K562 (cell line): ENCODE data around the gene NABP1.

Source experiments
- CTCF ChIP-seq, 3 experiments: IDR thresholded peaks in 2 of 3; conservative IDR thresholded peaks in 1 of 3; 2 replicates each; pipeline ENCODE4 v1.5.1; 2011 to 2012; ENCODE audit warnings: low read length in 3 of 3, mild to moderate bottlenecking in 3 of 3, control low read depth in 2 of 3, improper control_type of control experiment in 1 of 3, inconsistent platforms in 1 of 3, low read depth in 1 of 3, mixed read lengths in 1 of 3, moderate library complexity in 1 of 3; ENCODE audit not compliant: insufficient read depth in 2 of 3
- POLR2A ChIP-seq: fragments of 450-650 bp; conservative IDR thresholded peaks from 2 replicates; pipeline ENCODE4 v1.6.1; 2016
- POLR2AphosphoS2 ChIP-seq: IDR thresholded peaks from 2 replicates; pipeline ENCODE4 v1.6.1; 2012; ENCODE audit warnings: low read length, improper control_type of control experiment
- RAD21 ChIP-seq, 2 experiments: fragments of 250-450 bp in 1 of 2; fragments of 450-650 bp in 1 of 2; sonication (Bioruptor Pico) in 1 of 2; formaldehyde crosslinking in 1 of 2; IDR thresholded peaks in 1 of 2; conservative IDR thresholded peaks in 1 of 2; 2 replicates each; pipeline versions ENCODE4 v1.4.0 to v1.8.0; 2020 to 2022; ENCODE audit warnings: mild to moderate bottlenecking in 2 of 2, moderate library complexity in 1 of 2
- ZNF76 ChIP-seq: fragments of 250-450 bp; sonication (Bioruptor Pico); IDR thresholded peaks from 2 replicates; pipeline ENCODE4 v1.4.0; 2020; ENCODE audit warnings: mild to moderate bottlenecking, moderate library complexity, borderline replicate concordance

DNA sequence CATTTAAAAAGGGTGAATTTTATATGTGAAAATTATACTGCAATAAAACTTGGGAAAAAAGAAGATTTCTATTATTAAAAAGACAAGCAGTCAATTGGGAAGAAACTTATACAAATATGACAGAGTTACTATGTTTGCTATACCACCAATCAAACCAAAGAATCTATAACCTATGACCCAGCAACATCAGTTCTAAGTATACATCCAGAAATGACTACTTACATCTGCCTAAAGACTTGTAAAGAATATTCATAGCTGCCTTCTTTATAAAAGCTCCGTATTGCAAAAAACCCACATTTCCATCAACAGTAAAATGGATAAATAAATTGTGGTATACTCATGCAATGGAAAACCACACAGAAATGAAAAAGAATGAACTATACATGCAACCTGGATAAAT is 32.9 kb upstream of the NABP1 start:
- no peak for TF ChIP-seq CTCF (IDR thresholded peaks at IDR 0.05 in 2 of 3, conservative IDR thresholded peaks at IDR 0.05 in 1 of 3; ENCODE audit: insufficient read depth in 2 of 3, low read depth in 1 of 3, low read length in 3 of 3)
- no peak for TF ChIP-seq POLR2AphosphoS2
- TF ChIP-seq POLR2A, result no peak
- TF ChIP-seq ZNF76 (CRISPR knock-in tag), result no peak
- no peak for TF ChIP-seq RAD21 (CRISPR knock-in tag; conservative IDR thresholded peaks at IDR 0.05 in 1 of 2, IDR thresholded peaks at IDR 0.05 in 1 of 2)
